ENCODE results near the gene C1QL1.

DNA sequence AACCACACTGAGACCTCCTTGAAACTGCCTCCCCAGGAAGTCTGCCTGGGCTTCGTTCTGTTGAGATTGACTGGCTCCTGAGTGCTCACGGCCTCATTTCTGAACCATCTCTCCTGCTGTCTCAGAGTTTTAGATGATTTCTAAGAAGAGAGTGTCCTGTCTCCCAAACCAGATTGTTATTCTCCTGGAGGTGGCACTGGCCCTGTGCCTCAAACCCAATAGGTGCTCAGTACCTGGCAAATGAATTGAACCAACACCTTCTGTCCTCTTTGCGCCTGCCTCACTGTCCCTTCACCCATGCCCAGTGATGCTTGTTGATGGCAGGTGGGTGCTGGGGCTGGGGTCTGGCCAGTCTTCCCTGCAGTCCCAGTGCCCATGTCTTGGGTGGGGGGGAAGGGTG lies 36.3 kb upstream of the C1QL1 start:
- TF ChIP-seq POLR2AphosphoS5 (IDR thresholded peaks at IDR 0.05; ENCODE audit: insufficient read depth, low read depth, low read length) (no peak), POLR2A (IDR thresholded peaks at IDR 0.05; ENCODE audit: low read depth, low read length) (no peak), MYC (IDR thresholded peaks at IDR 0.05; ENCODE audit: low read depth, low read length) (no peak), JUN (IDR thresholded peaks at IDR 0.05; ENCODE audit: borderline replicate concordance, insufficient read depth, insufficient read length, low read depth) (no peak)
- TF ChIP-seq, protein P1, sequence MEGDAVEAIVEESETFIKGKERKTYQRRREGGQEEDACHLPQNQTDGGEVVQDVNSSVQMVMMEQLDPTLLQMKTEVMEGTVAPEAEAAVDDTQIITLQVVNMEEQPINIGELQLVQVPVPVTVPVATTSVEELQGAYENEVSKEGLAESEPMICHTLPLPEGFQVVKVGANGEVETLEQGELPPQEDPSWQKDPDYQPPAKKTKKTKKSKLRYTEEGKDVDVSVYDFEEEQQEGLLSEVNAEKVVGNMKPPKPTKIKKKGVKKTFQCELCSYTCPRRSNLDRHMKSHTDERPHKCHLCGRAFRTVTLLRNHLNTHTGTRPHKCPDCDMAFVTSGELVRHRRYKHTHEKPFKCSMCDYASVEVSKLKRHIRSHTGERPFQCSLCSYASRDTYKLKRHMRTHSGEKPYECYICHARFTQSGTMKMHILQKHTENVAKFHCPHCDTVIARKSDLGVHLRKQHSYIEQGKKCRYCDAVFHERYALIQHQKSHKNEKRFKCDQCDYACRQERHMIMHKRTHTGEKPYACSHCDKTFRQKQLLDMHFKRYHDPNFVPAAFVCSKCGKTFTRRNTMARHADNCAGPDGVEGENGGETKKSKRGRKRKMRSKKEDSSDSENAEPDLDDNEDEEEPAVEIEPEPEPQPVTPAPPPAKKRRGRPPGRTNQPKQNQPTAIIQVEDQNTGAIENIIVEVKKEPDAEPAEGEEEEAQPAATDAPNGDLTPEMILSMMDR (IDR thresholded peaks at IDR 0.05; ENCODE audit: extremely low read depth in 1 of 2, insufficient read depth in 1 of 2, low read depth in 1 of 2, low read length in 2 of 2), result no peak
